DND-41 (cell line): Measurements from ENCODE around the gene CD300LD.
"Not testable (repeated sequence)": the region's sequence is repeated elsewhere in the genome, so short reads cannot be mapped to it uniquely, and the experiment has no call there.

Experiments
- ATAC-seq: fragments of 200-7000 bp; cut with Tn5 transposase; 3 replicates; pipeline ENCODE4 v1.9.1; 2021; ENCODE audit warnings: low read depth; ENCODE audit not compliant: insufficient read depth
- DNase-seq: peaks from one replicate; pipeline ENCODE4 v3.0.0-alpha.2; 2020
- H2AFZ ChIP-seq: 2 replicates; pipeline ENCODE4 v1.6.0; 2012; ENCODE audit warnings: low read depth, low read length
- H3K27ac ChIP-seq: 2 replicates; pipeline ENCODE4 v1.5.1; 2012; ENCODE audit warnings: low read length, inconsistent platforms
- H3K27me3 ChIP-seq: fragments of 200-600 bp; sonication (generic); 2 replicates; pipeline ENCODE4 v1.6.0; 2012; ENCODE audit warnings: low read length, mild to moderate bottlenecking, inconsistent platforms; ENCODE audit not compliant: insufficient read depth, poor library complexity
- H3K36me3 ChIP-seq: 2 replicates; pipeline ENCODE4 v1.5.1; 2012; ENCODE audit warnings: low read length, inconsistent platforms; ENCODE audit not compliant: insufficient read depth
- H3K4me1 ChIP-seq: 2 replicates; pipeline ENCODE4 v1.5.1; 2012; ENCODE audit warnings: mild to moderate bottlenecking, low read length; ENCODE audit not compliant: insufficient read depth
- H3K4me2 ChIP-seq: 2 replicates; pipeline ENCODE4 v1.6.0; 2012; ENCODE audit warnings: mild to moderate bottlenecking, moderate library complexity, low read length, inconsistent platforms; ENCODE audit not compliant: insufficient read depth
- H3K4me3 ChIP-seq, 2 experiments: fragments of 200-600 bp in 1 of 2; shearing (Covaris generic) in 1 of 2; 2 replicates each; pipeline ENCODE4 v1.5.1; 2012 to 2016; ENCODE audit warnings: inconsistent platforms in 2 of 2, low read length in 2 of 2, mild to moderate bottlenecking in 2 of 2, low read depth in 1 of 2, moderate library complexity in 1 of 2
- H3K79me2 ChIP-seq: 2 replicates; pipeline ENCODE4 v1.6.0; 2012; ENCODE audit warnings: low read length, inconsistent platforms; ENCODE audit not compliant: insufficient read depth
- H3K9ac ChIP-seq: 2 replicates; pipeline ENCODE4 v1.6.0; 2012; ENCODE audit warnings: low read depth, mild to moderate bottlenecking, inconsistent platforms, low read length, moderate library complexity
- H3K9me3 ChIP-seq: 2 replicates; pipeline ENCODE4 v1.5.1; 2012; ENCODE audit warnings: low read length, moderate library complexity, mild to moderate bottlenecking, inconsistent platforms; ENCODE audit not compliant: insufficient read depth, severe bottlenecking
- H4K20me1 ChIP-seq: 2 replicates; pipeline ENCODE4 v1.6.0; 2012; ENCODE audit warnings: low read length; ENCODE audit not compliant: insufficient read depth
- CTCF ChIP-seq: IDR thresholded peaks from 2 replicates; pipeline ENCODE4 v1.5.1; 2012; ENCODE audit warnings: borderline replicate concordance, low read length, moderate library complexity, mild to moderate bottlenecking; ENCODE audit not compliant: poor library complexity, severe bottlenecking; ENCODE audit errors: extremely low read depth
- EZH2 ChIP-seq: IDR thresholded peaks from 3 replicates; pipeline ENCODE4 v1.6.1; 2012; ENCODE audit warnings: borderline replicate concordance, low read depth, mild to moderate bottlenecking, moderate library complexity, low read length, inconsistent platforms; ENCODE audit not compliant: severe bottlenecking

CD300LD gene

GRCh38 chr17:74633326-74633725 is 41.2 kb upstream of the CD300LD start:
- no peak overlapping the region for H3K27ac ChIP-seq
- ATAC-seq, result no peak

GRCh38 chr17:74632617-74633016 is 40.5 kb upstream of the CD300LD start:
- peaks cover 8% of the 10 kb centered on the region for H3K27me3 ChIP-seq
- no peak overlapping the region for H3K9ac ChIP-seq
- no peak for ATAC-seq
- H4K20me1 ChIP-seq, result no peaks in the 10 kb centered on the region
- TF ChIP-seq EZH2, result no peak
- TF ChIP-seq CTCF, result no peak
- no peaks in the 10 kb centered on the region for H3K9me3 ChIP-seq
- DNase-seq, result no peak
- H3K4me3 ChIP-seq, result no peak overlapping the region
- H3K36me3 ChIP-seq, result no peaks in the 10 kb centered on the region
- H3K27ac ChIP-seq, result no peak overlapping the region
- H2AFZ ChIP-seq, result no peak overlapping the region
- H3K4me2 ChIP-seq, result no peak overlapping the region
- H3K79me2 ChIP-seq, result no peaks in the 10 kb centered on the region
- H3K4me1 ChIP-seq, result no peaks in the 10 kb centered on the region

More at GRCh38 chr17:74633326-74633725, 41.2 kb upstream of the CD300LD start:
- Histone ChIP-seq H3K4me3 (no peak overlapping the region), H2AFZ (no peak overlapping the region), H3K4me2 (no peak overlapping the region), H3K4me1 (no peaks in the 10 kb centered on the region), H3K27me3 (peaks cover 8% of the 10 kb centered on the region), H3K79me2 (no peaks in the 10 kb centered on the region), H3K36me3 (no peaks in the 10 kb centered on the region), H3K9ac (no peak overlapping the region), H4K20me1 (no peaks in the 10 kb centered on the region), H3K9me3 (no peaks in the 10 kb centered on the region)
- TF ChIP-seq EZH2, result no peak
- no peak for TF ChIP-seq CTCF
- no peak for DNase-seq

- Histone ChIP-seq H3K36me3 (no peaks in the 10 kb centered on the region), H3K4me1 (no peaks in the 10 kb centered on the region), H3K27me3 (peaks cover 8% of the 10 kb centered on the region), H3K9ac (no peak overlapping the region), H3K9me3 (no peaks in the 10 kb centered on the region), H4K20me1 (no peaks in the 10 kb centered on the region), H2AFZ (no peak overlapping the region), H3K4me3 (no peak overlapping the region), H3K4me2 (no peak overlapping the region), H3K79me2 (no peaks in the 10 kb centered on the region), H3K27ac (no peak overlapping the region)
- ATAC-seq (no peak), DNase-seq (no peak)
- no peak for TF ChIP-seq CTCF
- TF ChIP-seq EZH2, result no peak
Observed at GRCh38 chr17:74631468-74632450, 39.7 kb upstream of the CD300LD start.

- not testable (repeated sequence) for H3K4me2 ChIP-seq, H3K79me2 ChIP-seq, H3K9me3 ChIP-seq, H4K20me1 ChIP-seq, H3K27me3 ChIP-seq, H2AFZ ChIP-seq, DNase-seq, H3K36me3 ChIP-seq, H3K4me1 ChIP-seq, ATAC-seq, H3K27ac ChIP-seq, H3K9ac ChIP-seq, H3K4me3 ChIP-seq
Observed at GRCh38 chr17:74630251-74630650, 38.2 kb upstream of the CD300LD start.
